Suppressor macrophage treated with lipopolysaccharide for 1 hour (primary cell): ENCODE measurements around the gene PAX5.

Experiments
- DNase-seq, 3 donors: peaks; one replicate each; pipeline ENCODE4 v3.0.0-alpha.2; 2020 to 2022

The PAX5 gene

GRCh38 chr9:36898431-36899020, 135.5 kb downstream of the PAX5 start:
- DNase-seq: no peak

- no peak for DNase-seq
Observed at GRCh38 chr9:36897478-36897877, 136.6 kb downstream of the PAX5 start.

- no peak for DNase-seq
Observed at GRCh38 chr9:36897019-36897418, 137.0 kb downstream of the PAX5 start.

GRCh38 chr9:36896296-36896695, 137.8 kb downstream of the PAX5 start:
- DNase-seq: no peak

GRCh38 chr9:36895744-36896260, 138.3 kb downstream of the PAX5 start:
- no peak for DNase-seq

GRCh38 chr9:36894695-36895310, 139.3 kb downstream of the PAX5 start:
- DNase-seq: no peak

- DNase-seq: no peak
Observed at GRCh38 chr9:36893911-36894310, 140.2 kb downstream of the PAX5 start.

- DNase-seq: no peak
Observed at GRCh38 chr9:36893184-36893583, 140.9 kb downstream of the PAX5 start.

GRCh38 chr9:36892279-36892678, 141.8 kb downstream of the PAX5 start:
- DNase-seq: no peak

GRCh38 chr9:36891341-36891811, 142.7 kb downstream of the PAX5 start:
- no peak for DNase-seq

- DNase-seq: no peak
Observed at GRCh38 chr9:36889844-36890243, 144.2 kb downstream of the PAX5 start.

GRCh38 chr9:36888551-36888950, 145.5 kb downstream of the PAX5 start:
- no peak for DNase-seq

- no peak for DNase-seq
Observed at GRCh38 chr9:36884721-36885120, 149.3 kb downstream of the PAX5 start.

- DNase-seq: no peak
Observed at GRCh38 chr9:36882594-36882993, 151.5 kb downstream of the PAX5 start.

GRCh38 chr9:36881743-36882441, 152.2 kb downstream of the PAX5 start:
- no peak for DNase-seq

- DNase-seq: no peak
Observed at GRCh38 chr9:36881316-36881715, 152.8 kb downstream of the PAX5 start.

- DNase-seq: no peak
Observed at GRCh38 chr9:36880075-36880474, 154.0 kb downstream of the PAX5 start.

- no peak for DNase-seq
Observed at GRCh38 chr9:36878986-36879982, 154.8 kb downstream of the PAX5 start.

- DNase-seq: peak in 2 of 3 donors; percentile 9 to 12
Observed at GRCh38 chr9:36877239-36877638, 156.8 kb downstream of the PAX5 start.

GRCh38 chr9:36876056-36876455, 158.0 kb downstream of the PAX5 start:
- no peak for DNase-seq

GRCh38 chr9:36874921-36875320, 159.1 kb downstream of the PAX5 start:
- DNase-seq: peak; percentile 67 to 77 (median 77)

- DNase-seq: no peak
Observed at GRCh38 chr9:36874261-36874660, 159.8 kb downstream of the PAX5 start.
